Liver (tissue), 3 donors: ENCODE results near the gene GPR171.

Source experiments
- CTCF ChIP-seq: fragments of 150-350 bp; IDR thresholded peaks from 2 replicates; pipeline ENCODE4 v1.5.1; 2017; ENCODE audit warnings: improper control_type of control experiment, low read depth, low read length; ENCODE audit not compliant: missing input control
- SP1 ChIP-seq: IDR thresholded peaks from 2 replicates; pipeline ENCODE4 v1.6.1; 2018; ENCODE audit warnings: antibody characterized with exemption, mild to moderate bottlenecking
- donor health status: healthy.
- donor health status: healthy.

- no peak for TF ChIP-seq CTCF
- no peak for TF ChIP-seq SP1
Measured at GRCh38 chr3:151248772-151249337, 45.8 kb upstream of the GPR171 start.
